ENCODE results near the gene CGB2. TPM values are rescaled to one million over a fixed set of nuclear protein-coding genes. Genes with fewer than 3 reads are reported as not detected.

Gene CGB2
- total and polyA plus RNA-seq, 9 of the 15 experiments (the other 6 are each of a cell fraction or from before 2014, with no cell fraction given): 0.22 TPM; not detected in 8

GRCh38 chr19:49017666-49018351, 13.9 kb upstream of the CGB2 start (continued):
- TF ChIP-seq MTF1 (CRISPR knock-in tag; IDR thresholded peaks at IDR 0.05; ENCODE audit: borderline replicate concordance) (no peak), HNRNPL (IDR thresholded peaks at IDR 0.05; ENCODE audit: low read depth, low read length) (no peak), GMEB1 (CRISPR knock-in tag; IDR thresholded peaks at IDR 0.05) (no peak), SFPQ (IDR thresholded peaks at IDR 0.05; ENCODE audit: low read depth, low read length) (no peak), MCM5 (IDR thresholded peaks at IDR 0.05; ENCODE audit: low read depth) (no peak), UBTF (IDR thresholded peaks at IDR 0.05; ENCODE audit: borderline replicate concordance in 1 of 2, low read depth in 2 of 2, low read length in 2 of 2) (peak in 1 of 2 experiments; percentile 77; a peak in 1 of 4 replicates), RBM34 (IDR thresholded peaks at IDR 0.05; ENCODE audit: borderline replicate concordance, insufficient read depth, low read length) (no peak), MEIS2 (IDR thresholded peaks at IDR 0.05; ENCODE audit: partially characterized antibody) (no peak), TEAD2 (tag; IDR thresholded peaks at IDR 0.05) (no peak), FIP1L1 (IDR thresholded peaks at IDR 0.05; ENCODE audit: low read depth, low read length, poor library complexity, severe bottlenecking) (peak; percentile 61), FOXA1 (IDR thresholded peaks at IDR 0.05; ENCODE audit: borderline replicate concordance) (no peak), MEF2D (tag; conservative IDR thresholded peaks at IDR 0.05; ENCODE audit: low read depth) (no peak), RBM17 (IDR thresholded peaks at IDR 0.05; ENCODE audit: borderline replicate concordance, low read depth, low read length) (no peak), GTF3C2 (IDR thresholded peaks at IDR 0.05; ENCODE audit: borderline replicate concordance, extremely low read depth, insufficient read length) (no peak), NR0B1 (IDR thresholded peaks at IDR 0.05; ENCODE audit: partially characterized antibody) (no peak), ZNF124 (CRISPR knock-in tag; IDR thresholded peaks at IDR 0.05) (no peak)

Data from K562 (cell line).